CD14-positive monocyte (primary cell): ENCODE results near the gene HCN2. TPM values are rescaled to one million over a fixed set of nuclear protein-coding genes. Genes with fewer than 3 reads are reported as not detected.

Source experiments
- DNase-seq, 3 donors: peaks; one replicate each; pipeline ENCODE4 v3.0.0-alpha.2; 2011 to 2022
- H2AFZ ChIP-seq: 2 replicates; pipeline ENCODE4 v1.6.0; 2012; ENCODE audit warnings: mild to moderate bottlenecking, low read depth, low read length, inconsistent platforms; ENCODE audit not compliant: insufficient read depth, poor library complexity, severe bottlenecking
- H3K27ac ChIP-seq, 2 donors: 1 replicate in 1 of 2; 2 replicates in 1 of 2; pipeline ENCODE4 v1.5.1; 2012 to 2013; ENCODE audit warnings: low read length in 2 of 2, control low read depth in 1 of 2, inconsistent platforms in 1 of 2, low read depth in 1 of 2, mild to moderate bottlenecking in 1 of 2
- H3K27me3 ChIP-seq, 2 donors: one replicate each; pipeline versions ENCODE4 v1.6.0 to v1.6.1; 2011 to 2013; ENCODE audit warnings: low read length in 2 of 2; ENCODE audit not compliant: control insufficient read depth in 2 of 2, insufficient read depth in 2 of 2
- H3K36me3 ChIP-seq, 2 donors: replicated peaks in 1 of 2; 1 replicate in 1 of 2; 2 replicates in 1 of 2; pipeline versions ENCODE4 v1.5.1 to v1.6.1; 2012 to 2013; ENCODE audit warnings: low read length in 2 of 2, control low read depth in 1 of 2, inconsistent platforms in 1 of 2, mild to moderate bottlenecking in 1 of 2; ENCODE audit not compliant: insufficient read depth in 2 of 2, control insufficient read depth in 1 of 2
- H3K4me1 ChIP-seq, 2 donors: 1 replicate in 1 of 2; 2 replicates in 1 of 2; pipeline versions ENCODE4 v1.5.1 to v1.6.1; 2012 to 2013; ENCODE audit warnings: low read length in 2 of 2, control low read depth in 1 of 2, inconsistent platforms in 1 of 2, mild to moderate bottlenecking in 1 of 2, moderate library complexity in 1 of 2; ENCODE audit not compliant: insufficient read depth in 2 of 2, control insufficient read depth in 1 of 2
- H3K4me2 ChIP-seq: replicated peaks from 2 replicates; pipeline ENCODE3; 2012; ENCODE audit warnings: low read length, moderate library complexity, mild to moderate bottlenecking; ENCODE audit not compliant: poor library complexity, severe bottlenecking; ENCODE audit errors: extremely low read depth
- H3K4me3 ChIP-seq, 3 experiments: fragments of 200-600 bp in 1 of 3; sonication (generic) in 1 of 3; replicated peaks in 1 of 3; 1 replicate in 2 of 3; 2 replicates in 1 of 3; pipeline ENCODE4 v1.5.1; 2011 to 2013; ENCODE audit warnings: low read length in 3 of 3, mild to moderate bottlenecking in 3 of 3, control low read depth in 2 of 3, low read depth in 2 of 3, inconsistent platforms in 1 of 3, moderate library complexity in 1 of 3
- H3K79me2 ChIP-seq: 2 replicates; pipeline ENCODE4 v1.6.0; 2012; ENCODE audit warnings: mild to moderate bottlenecking, control low read depth, inconsistent platforms, low read length, moderate library complexity; ENCODE audit not compliant: insufficient read depth
- H3K9ac ChIP-seq: 2 replicates; pipeline ENCODE4 v1.6.0; 2017; ENCODE audit warnings: low read length, mild to moderate bottlenecking; ENCODE audit not compliant: insufficient read depth, poor library complexity, severe bottlenecking
- H3K9me3 ChIP-seq, 2 donors: replicated peaks in 1 of 2; 1 replicate in 1 of 2; 2 replicates in 1 of 2; pipeline versions ENCODE4 v1.5.1 to v1.6.1; 2012 to 2013; ENCODE audit warnings: low read length in 2 of 2, control low read depth in 1 of 2; ENCODE audit not compliant: control insufficient read depth in 1 of 2, insufficient read depth in 1 of 2
- H4K20me1 ChIP-seq: 2 replicates; pipeline ENCODE4 v1.6.0; 2012; ENCODE audit warnings: mild to moderate bottlenecking, low read length, control low read depth, moderate library complexity; ENCODE audit not compliant: insufficient read depth
- H3K27ac Mint-ChIP-seq, 7 donors: one replicate each; pipeline ENCODE4 v1.8.0; 2020; ENCODE audit warnings: mild to moderate bottlenecking in 7 of 7, mixed read lengths in 7 of 7, moderate library complexity in 6 of 7, inconsistent platforms in 2 of 7
- H3K27me3 Mint-ChIP-seq, 3 donors: one replicate each; pipeline ENCODE4 v1.8.0; 2021 to 2022; ENCODE audit warnings: low read depth in 3 of 3, mild to moderate bottlenecking in 3 of 3, mixed read lengths in 3 of 3, moderate library complexity in 3 of 3, inconsistent platforms in 1 of 3
- H3K36me3 Mint-ChIP-seq, 2 donors: one replicate each; pipeline ENCODE4 v1.8.0; 2020; ENCODE audit warnings: mixed read lengths in 2 of 2, inconsistent platforms in 1 of 2, mild to moderate bottlenecking in 1 of 2
- H3K4me1 Mint-ChIP-seq: one replicate; pipeline ENCODE4 v1.8.0; 2020; ENCODE audit warnings: mild to moderate bottlenecking, mixed read lengths
- H3K4me3 Mint-ChIP-seq, 2 donors: one replicate each; pipeline ENCODE4 v1.8.0; 2020; ENCODE audit warnings: mild to moderate bottlenecking in 2 of 2, mixed read lengths in 2 of 2, moderate library complexity in 1 of 2
- H3K9me3 Mint-ChIP-seq, 7 donors: one replicate each; pipeline ENCODE4 v1.8.0; 2020 to 2022; ENCODE audit warnings: mixed read lengths in 7 of 7, mild to moderate bottlenecking in 6 of 7, moderate library complexity in 6 of 7, inconsistent platforms in 2 of 7
- WGBS: methylation state at CpG from one replicate; pipeline ENCODE4 v1.1.5; 2013; ENCODE audit warnings: missing lambda C conversion rate; ENCODE audit not compliant: insufficient coverage; 5-methylcytosine and 5-hydroxymethylcytosine counted together
- intact Hi-C, 2 donors: fragments of 100-400 bp; cut with micrococcal nuclease; formaldehyde crosslinking; loops; one replicate each; pipeline versions ENCODE4 v1.15.0 to v1.15.1; 2023
- polyA plus RNA-seq, 3 donors: library from polyadenylated mRNA; depleted of rRNA in 1 of 3; unstranded in 2 of 3; stranded (reverse) in 1 of 3; fragments of 300-500 nt in 2 of 3; fragments of >200 nt in 1 of 3; fragmentation: Illumina TruSeq in 2 of 3; gene quantifications; 1 replicate in 2 of 3; 2 replicates in 1 of 3; pipeline ENCODE4 v1.2.3, GENCODE V29; 2012 to 2021
- TF ChIP-seq, protein P1 (sequence below): fragments of 200-600 bp; IDR thresholded peaks from one replicate; pipeline ENCODE4 v1.8.0; 2022; ENCODE audit warnings: antibody characterized with exemption, mild to moderate bottlenecking

HCN2 gene
- polyA plus RNA-seq, 3 donors: 0.21 TPM; not detected in 2

DNA sequence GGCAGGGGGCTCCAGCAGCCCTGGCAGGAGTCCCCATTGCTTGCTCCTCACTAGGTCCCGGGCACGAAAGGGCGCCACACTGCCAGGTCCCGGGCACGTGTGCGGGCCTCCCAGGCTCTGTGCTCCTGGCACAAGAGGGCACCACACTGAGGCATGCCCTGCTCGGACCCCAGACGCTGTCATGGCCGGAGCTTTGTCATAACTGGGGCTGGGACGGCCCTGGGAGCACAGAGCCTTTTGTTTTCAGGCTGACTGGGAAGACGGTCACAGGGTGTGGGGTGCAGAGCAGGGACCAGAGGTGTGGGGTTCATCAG lies 9.9 kb upstream of the HCN2 start:
- Histone ChIP-seq H3K27me3 (no peaks in the 10 kb centered on the region), H3K4me1 (peaks cover 2 to 11% of the 10 kb centered on the region in 2 donors), H3K4me3 (no peak overlapping the region), H3K9me3 (no peaks in the 10 kb centered on the region), H3K27ac (no peak overlapping the region), H3K79me2 (peaks cover 53% of the 10 kb centered on the region), H3K36me3 (peaks cover 44 to 47% of the 10 kb centered on the region in 2 donors), H3K4me2 (no peak overlapping the region), H2AFZ (no peak overlapping the region), H4K20me1 (peaks cover 92% of the 10 kb centered on the region), H3K9ac (no peak overlapping the region)
- intact Hi-C loops: loop anchor here in 1 of 2 donors (5.0 kb wide), 1 partner anchor 153 kb away; no protein-coding TSS in a partner anchor
- H3K27me3 Mint-ChIP-seq: peaks cover 1 to 3% (median 2%) of the 10 kb centered on the region in 3 donors
- peaks cover 13% of the 10 kb centered on the region for H3K4me1 Mint-ChIP-seq
- TF ChIP-seq, protein P1, sequence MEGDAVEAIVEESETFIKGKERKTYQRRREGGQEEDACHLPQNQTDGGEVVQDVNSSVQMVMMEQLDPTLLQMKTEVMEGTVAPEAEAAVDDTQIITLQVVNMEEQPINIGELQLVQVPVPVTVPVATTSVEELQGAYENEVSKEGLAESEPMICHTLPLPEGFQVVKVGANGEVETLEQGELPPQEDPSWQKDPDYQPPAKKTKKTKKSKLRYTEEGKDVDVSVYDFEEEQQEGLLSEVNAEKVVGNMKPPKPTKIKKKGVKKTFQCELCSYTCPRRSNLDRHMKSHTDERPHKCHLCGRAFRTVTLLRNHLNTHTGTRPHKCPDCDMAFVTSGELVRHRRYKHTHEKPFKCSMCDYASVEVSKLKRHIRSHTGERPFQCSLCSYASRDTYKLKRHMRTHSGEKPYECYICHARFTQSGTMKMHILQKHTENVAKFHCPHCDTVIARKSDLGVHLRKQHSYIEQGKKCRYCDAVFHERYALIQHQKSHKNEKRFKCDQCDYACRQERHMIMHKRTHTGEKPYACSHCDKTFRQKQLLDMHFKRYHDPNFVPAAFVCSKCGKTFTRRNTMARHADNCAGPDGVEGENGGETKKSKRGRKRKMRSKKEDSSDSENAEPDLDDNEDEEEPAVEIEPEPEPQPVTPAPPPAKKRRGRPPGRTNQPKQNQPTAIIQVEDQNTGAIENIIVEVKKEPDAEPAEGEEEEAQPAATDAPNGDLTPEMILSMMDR: no peak
- DNase-seq: no peak
- WGBS: 97% methylated on average over 11 of the region's 11 CpGs
- no peak overlapping the region for H3K4me3 Mint-ChIP-seq
- peak overlapping the region in 1 of 7 donors; percentile 37 for H3K27ac Mint-ChIP-seq
- H3K9me3 Mint-ChIP-seq: no peaks in the 10 kb centered on the region
- peaks cover 18 to 51% of the 10 kb centered on the region in 2 donors for H3K36me3 Mint-ChIP-seq

DNA sequence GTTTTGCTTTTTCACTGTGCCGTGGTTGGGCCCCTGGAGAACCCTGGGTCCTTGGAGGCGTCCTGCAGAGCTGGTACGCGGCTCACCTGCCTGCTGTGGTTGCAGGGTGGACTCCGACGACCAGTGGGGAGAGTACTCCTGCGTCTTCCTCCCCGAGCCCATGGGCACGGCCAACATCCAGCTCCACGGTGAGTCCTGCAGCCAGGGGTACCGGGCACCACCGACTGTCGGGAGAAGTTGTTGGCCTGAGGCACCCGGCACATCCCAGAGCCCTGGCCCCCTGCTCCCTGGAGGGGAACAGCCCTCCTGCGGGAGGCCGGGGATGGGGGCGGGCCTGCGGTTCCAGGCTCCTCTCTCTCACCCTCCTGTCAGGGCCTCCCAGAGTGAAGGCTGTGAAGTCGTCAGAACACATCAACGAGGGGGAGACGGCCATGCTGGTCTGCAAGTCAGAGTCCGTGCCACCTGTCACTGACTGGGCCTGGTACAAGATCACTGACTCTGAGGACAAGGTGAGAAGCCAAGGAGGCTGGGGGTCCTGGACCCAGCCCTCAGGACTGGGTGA lies 9.3 kb upstream of the HCN2 start:
- H3K4me1 Mint-ChIP-seq: peaks cover 8% of the 10 kb centered on the region
- Histone ChIP-seq H3K9me3 (no peaks in the 10 kb centered on the region), H4K20me1 (peaks cover 87% of the 10 kb centered on the region), H3K4me1 (peaks cover 0 to 6% of the 10 kb centered on the region in 2 donors), H3K27me3 (no peaks in the 10 kb centered on the region), H3K27ac (no peak overlapping the region), H3K79me2 (peaks cover 48% of the 10 kb centered on the region), H3K36me3 (peaks cover 44 to 47% of the 10 kb centered on the region in 2 donors), H3K4me3 (no peak overlapping the region), H3K9ac (no peak overlapping the region), H2AFZ (no peak overlapping the region), H3K4me2 (no peak overlapping the region)
- WGBS: 93% methylated on average over 18 of the region's 22 CpGs
- DNase-seq: no peak
- no peak overlapping the region for H3K4me3 Mint-ChIP-seq
- peaks cover 18 to 47% of the 10 kb centered on the region in 2 donors for H3K36me3 Mint-ChIP-seq
- H3K27ac Mint-ChIP-seq: peak overlapping the region in 1 of 7 donors; percentile 37
- peaks cover 2 to 3% (median 2%) of the 10 kb centered on the region in 3 donors for H3K27me3 Mint-ChIP-seq
- intact Hi-C loops: loop anchor here in 1 of 2 donors (5.0 kb wide), 1 partner anchor 152 kb away; no protein-coding TSS in a partner anchor
- H3K9me3 Mint-ChIP-seq: no peaks in the 10 kb centered on the region
- TF ChIP-seq, protein P1: no peak
